Activated naive CD8-positive, alpha-beta T cell (primary cell): ENCODE results near the gene MZB1.
"Not testable (repeated sequence)": the region's sequence is repeated elsewhere in the genome, so short reads cannot be mapped to it uniquely, and the experiment has no call there.

Experiments
- H3K27ac Mint-ChIP-seq: one replicate; pipeline ENCODE4 v1.8.0; 2021; ENCODE audit warnings: mixed read lengths
- H3K27me3 Mint-ChIP-seq: one replicate; pipeline ENCODE4 v1.8.0; 2021; ENCODE audit warnings: mixed read lengths
- H3K36me3 Mint-ChIP-seq: one replicate; pipeline ENCODE4 v1.8.0; 2021; ENCODE audit warnings: mixed read lengths
- H3K4me1 Mint-ChIP-seq: one replicate; pipeline ENCODE4 v1.8.0; 2021; ENCODE audit warnings: low read depth, mixed read lengths
- H3K4me3 Mint-ChIP-seq: one replicate; pipeline ENCODE4 v1.8.0; 2021; ENCODE audit warnings: mild to moderate bottlenecking, mixed read lengths
- H3K9me3 Mint-ChIP-seq: one replicate; pipeline ENCODE4 v1.8.0; 2021; ENCODE audit warnings: low read depth, mixed read lengths

Gene MZB1

DNA sequence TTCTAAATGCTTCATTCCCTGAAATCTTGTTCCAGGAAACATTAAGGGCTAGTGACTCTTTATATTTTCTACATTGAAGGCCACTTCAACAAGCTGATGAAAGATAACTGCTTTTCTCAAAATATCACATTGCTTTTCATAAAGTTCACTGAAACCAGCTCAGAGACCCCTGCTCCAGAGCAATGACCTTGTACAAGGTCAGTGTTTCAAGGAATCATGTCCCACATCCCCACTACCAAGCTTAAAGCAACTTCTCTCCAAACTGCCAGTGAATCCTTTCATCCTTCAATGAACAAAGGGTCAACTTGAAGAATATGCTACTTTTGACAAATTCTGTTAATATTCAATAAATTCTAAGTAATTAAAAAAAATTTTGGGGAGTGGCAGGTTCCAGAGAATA lies 26.2 kb upstream of the MZB1 start:
- no peaks in the 10 kb centered on the region for H3K9me3 Mint-ChIP-seq
- no peaks in the 10 kb centered on the region for H3K27me3 Mint-ChIP-seq
- H3K4me3 Mint-ChIP-seq: peak overlapping the region; percentile 46
- peaks cover 26% of the 10 kb centered on the region for H3K36me3 Mint-ChIP-seq
- H3K4me1 Mint-ChIP-seq: peaks cover 30% of the 10 kb centered on the region
- H3K27ac Mint-ChIP-seq: peak overlapping the region; percentile 86

DNA sequence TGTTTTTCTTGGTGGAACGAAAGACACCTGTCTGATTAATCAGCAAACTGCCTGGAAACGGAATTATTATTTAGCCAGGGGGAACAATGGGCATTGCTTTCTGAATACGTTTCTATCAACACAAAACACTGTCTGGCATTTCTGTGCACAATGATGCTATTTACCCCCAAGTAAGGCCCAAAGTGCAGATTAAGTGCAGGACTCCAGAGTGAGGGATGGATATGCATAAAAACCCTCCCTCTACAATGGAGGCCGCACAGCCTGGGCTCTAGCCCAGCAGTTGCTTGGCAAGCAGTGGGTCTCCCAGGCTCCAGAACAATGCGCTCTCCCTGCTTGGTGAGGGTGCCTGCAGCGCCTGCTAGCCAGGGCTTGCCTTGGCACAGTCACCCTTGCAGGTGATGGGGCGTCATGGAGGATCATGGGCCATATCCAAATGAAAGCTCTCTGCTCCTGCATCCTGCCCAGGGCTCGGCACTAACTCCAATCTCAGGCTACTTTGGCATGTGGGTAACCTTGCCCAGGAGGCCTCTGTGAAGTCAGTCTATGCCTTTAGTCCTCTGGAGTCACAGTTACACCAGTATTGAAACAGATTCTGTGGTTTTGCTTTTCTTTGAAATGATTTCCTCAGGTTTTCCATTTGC lies 25.6 kb upstream of the MZB1 start:
- Mint-ChIP-seq H3K36me3 (peaks cover 26% of the 10 kb centered on the region), H3K9me3 (no peaks in the 10 kb centered on the region), H3K4me3 (peak overlapping the region; percentile 66), H3K4me1 (peaks cover 30% of the 10 kb centered on the region), H3K27me3 (no peaks in the 10 kb centered on the region), H3K27ac (peak overlapping the region; percentile 86)

DNA sequence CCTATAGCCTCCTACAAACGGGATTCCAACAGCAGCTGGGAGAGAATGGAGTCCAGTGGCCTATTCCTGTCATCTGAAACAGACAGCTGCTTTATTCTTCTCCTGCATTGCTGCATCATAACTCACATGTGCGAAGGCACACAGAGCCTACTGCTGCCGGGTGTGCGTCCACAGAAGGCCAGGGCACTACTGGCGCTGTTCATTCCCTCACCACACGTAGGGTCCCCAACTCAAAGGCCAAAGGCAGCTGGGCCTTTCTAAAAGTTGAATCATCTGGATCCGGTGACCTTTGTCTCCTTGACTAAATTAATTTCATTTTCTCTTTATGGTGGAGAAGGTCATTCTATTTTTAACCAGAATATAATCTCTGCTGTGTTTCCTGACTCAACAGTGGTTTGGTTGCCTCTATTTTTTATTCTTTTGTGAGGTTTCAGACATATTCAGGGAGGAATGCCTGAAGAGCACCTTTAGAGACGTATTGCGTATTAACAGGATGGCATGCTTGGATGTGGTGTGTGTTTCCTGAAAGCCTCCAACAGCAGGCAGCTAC lies 24.9 kb upstream of the MZB1 start:
- H3K9me3 Mint-ChIP-seq: no peaks in the 10 kb centered on the region
- peaks cover 30% of the 10 kb centered on the region for H3K4me1 Mint-ChIP-seq

DNA sequence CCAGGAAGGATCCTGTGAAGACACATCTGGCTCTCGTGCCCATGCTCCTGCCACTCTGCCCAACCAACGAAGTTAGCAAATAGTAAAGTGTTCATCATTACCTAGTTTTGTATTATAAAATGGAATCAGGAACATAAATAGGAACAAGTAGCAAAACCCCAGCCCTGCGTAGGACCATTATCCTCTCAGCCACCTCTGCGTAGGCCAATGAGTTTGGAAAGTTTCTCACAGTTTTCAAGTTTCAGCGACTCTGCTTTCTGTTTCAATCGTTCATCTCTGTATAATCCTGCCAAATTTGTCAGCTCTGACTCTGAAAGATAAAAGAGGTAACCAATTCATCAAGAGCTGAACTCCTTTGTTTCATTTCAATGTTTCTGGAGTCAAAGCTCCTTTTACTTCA lies 24.2 kb upstream of the MZB1 start:
- H3K27ac Mint-ChIP-seq: peak overlapping the region; percentile 86
- H3K4me3 Mint-ChIP-seq: peak overlapping the region; percentile 3
- H3K36me3 Mint-ChIP-seq: peaks cover 28% of the 10 kb centered on the region
- H3K27me3 Mint-ChIP-seq: no peaks in the 10 kb centered on the region
- H3K9me3 Mint-ChIP-seq: no peaks in the 10 kb centered on the region
- peaks cover 30% of the 10 kb centered on the region for H3K4me1 Mint-ChIP-seq

More for the DNA sequence above, 24.9 kb upstream of the MZB1 start:
- Mint-ChIP-seq H3K4me3 (peak overlapping the region; percentile 66), H3K36me3 (peaks cover 28% of the 10 kb centered on the region), H3K27me3 (no peaks in the 10 kb centered on the region), H3K27ac (peak overlapping the region; percentile 86)

DNA sequence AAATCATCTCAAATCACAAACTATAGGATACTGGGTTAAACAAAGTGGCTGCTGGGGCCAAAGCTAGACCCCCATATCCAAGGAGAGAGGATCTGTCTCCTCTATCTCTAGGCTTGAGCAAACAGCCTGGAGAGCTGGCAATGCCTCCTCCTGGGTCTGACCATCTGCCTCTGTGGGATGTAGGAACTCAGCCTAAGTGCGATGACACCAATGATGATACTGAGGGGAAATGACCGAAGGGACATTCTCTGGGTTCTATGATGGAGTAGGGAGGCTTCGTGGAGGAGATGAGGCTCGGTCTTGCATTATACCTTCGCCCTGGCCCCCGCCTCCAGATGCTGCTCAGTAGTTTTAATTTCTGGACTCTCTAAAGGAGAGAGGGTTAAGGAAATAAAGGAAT lies 23.4 kb upstream of the MZB1 start:
- H3K27me3 Mint-ChIP-seq: no peaks in the 10 kb centered on the region
- H3K27ac Mint-ChIP-seq: no peak overlapping the region
- peaks cover 30% of the 10 kb centered on the region for H3K4me1 Mint-ChIP-seq
- no peaks in the 10 kb centered on the region for H3K9me3 Mint-ChIP-seq
- no peak overlapping the region for H3K4me3 Mint-ChIP-seq
- H3K36me3 Mint-ChIP-seq: peaks cover 26% of the 10 kb centered on the region

DNA sequence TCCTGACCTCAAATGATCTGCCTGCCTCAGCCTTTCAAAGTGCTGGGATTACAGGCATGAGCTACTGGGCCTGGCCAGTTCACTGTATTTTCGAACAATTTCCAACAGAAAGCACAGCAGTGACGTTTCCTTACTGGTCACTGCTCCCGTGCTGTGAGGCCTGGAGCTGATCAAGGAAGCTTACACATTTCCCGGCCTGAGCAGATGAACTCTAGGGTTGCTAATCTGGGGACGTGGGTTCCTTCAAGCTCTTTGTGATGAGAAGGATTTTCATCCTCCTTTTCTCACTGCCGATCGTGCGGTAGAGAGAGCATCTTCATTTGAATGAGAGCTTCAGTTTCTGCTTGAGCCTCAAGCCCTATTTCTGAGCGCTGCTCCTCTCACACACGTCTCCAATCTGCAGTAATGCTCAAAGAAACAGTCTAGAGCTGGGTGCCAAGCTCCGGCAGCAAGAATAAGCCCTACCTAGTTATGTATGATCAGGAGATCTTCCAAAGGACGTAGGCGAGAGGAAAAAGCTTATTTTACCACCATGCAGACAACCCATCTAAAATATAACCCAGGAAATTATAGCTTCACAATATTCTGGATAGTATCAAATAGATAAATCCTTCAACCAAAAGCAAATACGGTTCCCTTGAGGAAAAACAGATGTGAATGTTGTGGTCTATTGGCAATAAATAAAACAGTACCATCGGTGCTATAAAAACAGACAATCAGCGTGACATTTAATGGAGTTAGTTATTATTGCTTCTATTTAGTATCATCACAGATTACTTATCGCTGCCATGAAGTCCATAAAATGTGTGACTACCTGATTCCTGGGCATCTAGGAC lies 21.5 kb upstream of the MZB1 start:
- H3K9me3 Mint-ChIP-seq: no peaks in the 10 kb centered on the region
- no peaks in the 10 kb centered on the region for H3K27me3 Mint-ChIP-seq
- peaks cover 30% of the 10 kb centered on the region for H3K4me1 Mint-ChIP-seq
- peaks cover 23% of the 10 kb centered on the region for H3K36me3 Mint-ChIP-seq
- no peak overlapping the region for H3K4me3 Mint-ChIP-seq
- no peak overlapping the region for H3K27ac Mint-ChIP-seq

DNA sequence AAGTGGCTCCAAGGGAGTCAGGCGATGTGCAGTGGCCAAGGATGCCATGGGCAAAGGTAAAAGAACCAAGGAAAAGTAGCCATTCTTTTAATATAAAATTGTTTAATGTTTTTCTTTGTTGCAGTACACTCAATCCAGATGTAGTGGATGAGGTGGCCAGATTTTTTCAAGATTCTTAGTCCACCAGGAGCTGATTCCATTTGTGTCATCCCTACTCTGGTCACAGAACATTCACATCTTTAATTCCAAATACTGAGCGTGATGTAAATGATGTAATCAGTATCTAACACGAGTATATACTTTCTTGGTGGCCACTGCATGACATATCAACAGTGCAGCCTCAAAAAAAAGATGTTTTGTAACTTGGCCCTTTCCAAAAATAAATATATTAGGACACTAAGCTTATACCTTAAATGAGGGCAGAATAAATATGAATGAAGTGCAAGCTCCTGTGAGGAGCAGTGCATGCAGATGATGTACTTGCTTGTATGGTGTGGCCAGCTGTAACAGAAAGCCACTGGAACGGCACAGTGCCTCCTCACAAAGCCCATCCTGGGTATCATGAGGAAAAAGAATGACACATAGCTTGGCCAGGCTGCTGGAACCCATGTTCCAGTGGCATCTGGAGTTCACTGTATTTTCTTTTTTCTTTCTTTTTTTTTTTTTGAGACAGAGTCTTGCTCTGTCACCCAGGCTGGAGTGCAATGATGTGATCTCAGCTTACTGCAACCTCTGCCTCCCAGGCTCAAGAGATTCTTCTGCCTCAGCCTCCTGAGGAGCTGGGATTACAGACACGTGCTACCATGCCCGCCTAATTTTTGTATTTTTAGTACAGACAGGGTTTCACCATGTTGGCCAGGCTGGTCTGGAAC lies 20.6 kb upstream of the MZB1 start:
- H3K9me3 Mint-ChIP-seq: no peaks in the 10 kb centered on the region
- H3K27me3 Mint-ChIP-seq: no peaks in the 10 kb centered on the region
- peaks cover 22% of the 10 kb centered on the region for H3K36me3 Mint-ChIP-seq
- no peak overlapping the region for H3K27ac Mint-ChIP-seq
- peaks cover 22% of the 10 kb centered on the region for H3K4me1 Mint-ChIP-seq
- H3K4me3 Mint-ChIP-seq: no peak overlapping the region

DNA sequence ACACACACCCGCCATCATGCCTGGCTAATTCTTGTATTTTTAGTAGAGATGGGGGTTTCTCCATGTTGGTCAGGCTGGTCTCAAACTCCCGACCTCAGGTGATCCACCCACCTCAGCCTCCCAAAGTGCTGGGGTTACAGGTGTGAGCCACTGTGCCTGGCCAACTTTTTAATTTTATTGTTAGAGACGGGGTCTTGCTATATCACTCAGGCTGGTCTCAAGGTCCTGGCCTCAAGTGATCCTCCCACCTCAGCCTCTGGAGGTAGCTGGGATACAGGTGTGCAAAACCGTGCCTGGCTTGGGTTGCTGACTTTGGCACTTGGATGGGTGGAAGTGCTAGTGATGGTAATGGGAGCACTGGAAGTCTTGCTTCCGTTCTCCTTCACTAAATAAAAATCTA lies 19.4 kb upstream of the MZB1 start:
- H3K36me3 Mint-ChIP-seq: peaks cover 19% of the 10 kb centered on the region
- H3K4me1 Mint-ChIP-seq: peaks cover 17% of the 10 kb centered on the region
- not testable (repeated sequence) for H3K27ac Mint-ChIP-seq, H3K4me3 Mint-ChIP-seq, H3K27me3 Mint-ChIP-seq, H3K9me3 Mint-ChIP-seq

DNA sequence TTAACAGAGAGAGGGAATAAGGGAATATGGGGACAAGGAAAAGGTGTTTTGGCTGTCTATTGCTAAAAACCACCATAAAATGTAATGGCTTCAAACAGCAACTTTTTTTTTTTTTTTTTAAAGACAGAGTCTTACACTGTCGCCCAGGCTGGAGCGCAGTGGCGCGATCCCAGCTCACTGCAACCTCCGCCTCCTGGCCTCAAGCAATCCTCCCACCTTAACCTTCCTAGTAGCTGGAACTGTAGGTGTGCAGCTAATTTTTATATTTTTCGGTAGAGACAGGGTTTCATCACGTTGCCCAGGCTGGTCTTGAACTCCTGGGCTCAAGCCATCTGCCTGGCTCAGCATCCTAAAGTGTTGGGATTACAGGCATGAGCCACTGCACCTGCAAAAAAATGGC lies 18.5 kb upstream of the MZB1 start:
- no peak overlapping the region for H3K4me3 Mint-ChIP-seq
- H3K27me3 Mint-ChIP-seq: no peaks in the 10 kb centered on the region
- no peaks in the 10 kb centered on the region for H3K9me3 Mint-ChIP-seq
- no peak overlapping the region for H3K27ac Mint-ChIP-seq
- peaks cover 14% of the 10 kb centered on the region for H3K36me3 Mint-ChIP-seq
- peaks cover 19% of the 10 kb centered on the region for H3K4me1 Mint-ChIP-seq

DNA sequence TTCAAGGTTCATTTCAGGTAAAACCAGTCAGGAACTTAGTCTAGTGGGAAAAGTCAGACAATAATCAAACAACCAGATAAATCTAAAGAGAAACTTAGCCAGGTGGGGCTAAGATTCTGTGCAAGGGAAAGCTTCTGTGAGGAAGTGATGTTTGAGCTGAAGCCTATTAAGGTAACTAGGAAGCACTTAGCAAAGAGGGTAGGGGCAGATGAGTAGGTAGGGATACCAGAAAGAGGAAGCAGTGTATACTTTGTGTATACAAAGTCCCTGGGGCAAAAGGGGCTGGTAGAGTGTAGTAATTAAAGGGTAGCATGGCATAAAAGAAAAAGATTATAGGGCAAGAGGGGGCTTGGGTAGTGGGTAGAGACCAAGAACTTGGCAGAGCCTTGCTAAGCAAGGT lies 17.8 kb upstream of the MZB1 start:
- no peak overlapping the region for H3K4me3 Mint-ChIP-seq
- H3K9me3 Mint-ChIP-seq: no peaks in the 10 kb centered on the region
- peaks cover 11% of the 10 kb centered on the region for H3K36me3 Mint-ChIP-seq
- no peak overlapping the region for H3K27ac Mint-ChIP-seq
- H3K4me1 Mint-ChIP-seq: peaks cover 26% of the 10 kb centered on the region
- H3K27me3 Mint-ChIP-seq: no peaks in the 10 kb centered on the region

DNA sequence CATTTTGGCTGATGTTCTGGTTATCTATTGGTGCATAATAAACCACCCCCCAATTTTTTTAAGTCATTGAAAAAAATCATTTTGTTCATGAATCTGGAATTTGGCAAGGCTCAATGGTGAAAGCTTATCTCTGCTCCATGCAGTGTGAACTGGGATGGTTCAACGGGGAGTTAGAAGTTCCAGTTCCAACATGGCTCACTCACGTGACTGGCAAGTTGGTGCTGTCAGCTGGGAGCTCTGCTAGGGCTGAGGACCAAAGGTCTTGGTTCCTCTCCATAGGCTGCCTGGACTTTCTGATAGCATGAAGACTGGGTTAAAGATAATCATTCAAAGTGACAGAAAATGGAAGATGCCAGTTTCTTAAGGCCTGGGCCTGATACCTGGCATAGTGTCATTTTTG lies 17.2 kb upstream of the MZB1 start:
- Mint-ChIP-seq H3K4me1 (peaks cover 29% of the 10 kb centered on the region), H3K4me3 (no peak overlapping the region), H3K27me3 (no peaks in the 10 kb centered on the region), H3K9me3 (no peaks in the 10 kb centered on the region), H3K27ac (no peak overlapping the region), H3K36me3 (peaks cover 10% of the 10 kb centered on the region)

DNA sequence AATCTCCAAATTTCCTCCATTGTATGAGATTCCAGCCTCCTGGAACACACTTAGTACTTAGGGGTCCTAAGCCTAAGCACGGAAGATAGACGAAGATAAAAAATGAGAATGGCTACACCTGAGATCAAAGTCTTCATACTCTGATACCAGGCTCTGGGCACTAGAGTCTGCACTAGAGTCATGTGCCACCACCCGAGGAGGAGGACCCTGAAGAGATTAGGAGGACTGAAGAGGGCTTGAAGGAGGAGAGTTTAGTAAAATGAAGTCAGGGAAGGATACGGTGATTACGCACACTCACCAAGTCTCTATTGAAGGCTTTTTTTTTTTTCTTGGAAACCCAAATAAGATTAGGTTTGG lies 14.7 kb upstream of the MZB1 start:
- peak overlapping the region; percentile 96 for H3K4me3 Mint-ChIP-seq
- H3K9me3 Mint-ChIP-seq: no peaks in the 10 kb centered on the region
- no peaks in the 10 kb centered on the region for H3K27me3 Mint-ChIP-seq
- H3K36me3 Mint-ChIP-seq: no peaks in the 10 kb centered on the region
- H3K27ac Mint-ChIP-seq: peak overlapping the region; percentile 100
- peaks cover 29% of the 10 kb centered on the region for H3K4me1 Mint-ChIP-seq

DNA sequence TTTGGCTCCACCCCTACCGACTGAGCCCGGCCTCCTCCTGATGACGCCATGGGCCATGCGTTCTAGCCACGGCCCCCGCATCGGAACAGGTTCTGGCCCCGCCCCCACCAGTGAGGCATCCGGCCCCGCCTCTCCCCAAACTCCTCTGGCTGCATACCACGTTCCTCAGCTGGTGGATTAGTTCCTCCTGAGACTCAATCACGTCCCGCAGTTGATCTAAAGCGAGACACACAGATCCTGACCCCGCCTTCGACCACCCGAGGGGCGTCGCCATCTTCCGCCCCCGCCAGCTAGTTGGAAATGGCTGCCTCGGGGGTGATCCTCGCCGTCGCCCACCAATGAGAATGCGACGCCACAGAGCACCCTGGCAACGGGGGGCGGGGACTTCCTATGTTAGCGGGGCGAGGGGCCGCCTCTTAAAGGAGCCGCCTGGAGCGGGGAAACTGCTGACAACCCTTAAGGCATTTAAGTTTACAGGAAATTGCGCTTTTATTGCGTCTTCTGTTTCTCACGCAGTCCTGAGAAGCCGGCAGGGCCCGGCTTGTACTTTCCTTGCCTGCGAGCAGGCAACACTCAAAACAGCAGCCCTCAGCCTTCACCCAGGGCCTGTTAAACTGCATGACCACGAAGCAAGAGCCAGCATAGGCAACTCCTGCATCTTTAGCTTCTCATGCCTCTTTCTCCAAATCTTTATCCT lies 14.2 kb upstream of the MZB1 start, which contains the start of gene SPATA24:
TSS of gene SPATA24 (minus strand) at position 303 of the 697 bp plus-strand sequence. CDS start at position 274, 29 bp downstream.
- Mint-ChIP-seq H3K9me3 (no peaks in the 10 kb centered on the region), H3K4me1 (peaks cover 29% of the 10 kb centered on the region)

DNA sequence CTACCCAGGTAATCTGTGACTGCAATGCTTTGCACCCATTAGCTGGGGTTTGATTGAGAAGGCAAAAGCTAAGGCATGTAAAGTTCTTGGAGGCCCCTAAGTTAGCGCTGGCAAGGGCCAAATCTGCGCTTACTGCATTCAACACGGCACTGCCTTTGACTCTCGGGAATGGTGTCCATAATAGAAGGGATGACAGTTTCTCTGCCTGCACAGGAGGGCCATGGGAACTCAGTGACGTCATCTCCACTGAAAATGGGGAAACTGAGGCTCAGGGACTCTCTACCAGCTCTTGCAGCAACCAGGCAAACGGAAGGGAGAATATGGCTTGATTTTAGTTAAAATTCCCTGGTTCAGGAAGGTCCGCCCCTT lies 13.7 kb upstream of the MZB1 start:
- Mint-ChIP-seq H3K4me1 (peaks cover 29% of the 10 kb centered on the region), H3K4me3 (peak overlapping the region; percentile 96), H3K36me3 (no peaks in the 10 kb centered on the region), H3K27ac (peak overlapping the region; percentile 100), H3K27me3 (no peaks in the 10 kb centered on the region), H3K9me3 (no peaks in the 10 kb centered on the region)

More for the DNA sequence above, 14.2 kb upstream of the MZB1 start, which contains the start of gene SPATA24:
- H3K27ac Mint-ChIP-seq: peak within 1 kb of the TSS; percentile 100
- H3K36me3 Mint-ChIP-seq: no peaks in the 10 kb centered on the region
- H3K4me3 Mint-ChIP-seq: peak within 1 kb of the TSS; percentile 96
- no peaks in the 10 kb centered on the region for H3K27me3 Mint-ChIP-seq
